ENCODE data around the gene STIP1.
A peak's percentile ranks its signal among the peaks of the same experiment; 100 is the strongest.

STIP1 gene

DNA sequence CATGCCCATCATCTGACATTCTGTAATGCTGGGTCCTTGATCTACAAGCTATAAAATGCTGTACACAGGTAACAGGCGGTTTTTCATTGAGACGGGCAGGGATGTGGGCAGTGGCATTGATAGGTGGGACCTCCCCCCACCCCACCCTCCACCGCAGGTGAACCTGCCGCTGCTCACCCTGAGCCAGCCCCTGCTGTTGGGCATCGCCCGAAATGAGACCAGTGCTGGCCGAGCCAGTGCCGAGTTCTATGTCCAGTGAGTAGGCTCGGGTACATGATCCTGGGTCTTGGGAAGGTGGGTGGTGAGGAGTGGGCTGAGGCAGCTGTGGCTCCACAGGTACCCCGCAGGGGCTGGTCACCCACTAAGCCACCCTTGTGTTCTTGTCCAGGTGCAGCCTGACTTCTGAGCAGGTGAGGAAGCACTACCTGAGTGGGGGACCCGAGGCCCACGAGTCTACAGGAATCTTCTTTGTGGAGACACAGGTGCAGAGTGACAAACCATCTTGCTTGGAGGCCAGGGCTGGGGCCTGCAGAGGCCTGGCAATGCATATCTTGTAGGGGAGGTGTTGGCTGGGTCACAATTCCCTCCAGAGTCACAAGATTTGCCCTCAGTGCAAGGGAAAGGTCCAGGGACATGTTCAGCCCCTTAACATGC, 43.2 kb downstream of the STIP1 start:
- Histone ChIP-seq H3K27ac (ENCODE audit: insufficient read depth, low read length, poor library complexity, severe bottlenecking) (peak overlapping the region; percentile 85), H3K9me3 (ENCODE audit: control insufficient read depth, low read length) (no peaks in the 10 kb centered on the region), H3K4me1 (ENCODE audit: control insufficient read depth, insufficient read depth, low read length, poor library complexity, severe bottlenecking) (peaks cover 50% of the 10 kb centered on the region), H3K36me3 (ENCODE audit: control insufficient read depth, insufficient read depth, low read length) (no peaks in the 10 kb centered on the region), H3K4me3 (ENCODE audit: insufficient read depth, low read depth, low read length, poor library complexity, severe bottlenecking) (no peak overlapping the region), H3K27me3 (replicated peaks; ENCODE audit: control insufficient read depth, insufficient read depth, low read length, poor library complexity, severe bottlenecking) (no peaks in the 10 kb centered on the region)
- DNase-seq = no peak

- no peaks in the 10 kb centered on the region for H3K36me3 ChIP-seq (ENCODE audit: control insufficient read depth, insufficient read depth, low read length)
- peaks cover 50% of the 10 kb centered on the region for H3K4me1 ChIP-seq (ENCODE audit: control insufficient read depth, insufficient read depth, low read length, poor library complexity, severe bottlenecking)
- peak overlapping the region; percentile 85 for H3K27ac ChIP-seq (ENCODE audit: insufficient read depth, low read length, poor library complexity, severe bottlenecking)
- H3K4me3 ChIP-seq (ENCODE audit: insufficient read depth, low read depth, low read length, poor library complexity, severe bottlenecking) = peak overlapping the region; percentile 83
- no peaks in the 10 kb centered on the region for H3K27me3 ChIP-seq (replicated peaks; ENCODE audit: control insufficient read depth, insufficient read depth, low read length, poor library complexity, severe bottlenecking)
- no peak for DNase-seq
- no peaks in the 10 kb centered on the region for H3K9me3 ChIP-seq (ENCODE audit: control insufficient read depth, low read length)
These were observed 43.8 kb downstream of the STIP1 start for GRCh38 chr11:64229744-64230170.

DNA sequence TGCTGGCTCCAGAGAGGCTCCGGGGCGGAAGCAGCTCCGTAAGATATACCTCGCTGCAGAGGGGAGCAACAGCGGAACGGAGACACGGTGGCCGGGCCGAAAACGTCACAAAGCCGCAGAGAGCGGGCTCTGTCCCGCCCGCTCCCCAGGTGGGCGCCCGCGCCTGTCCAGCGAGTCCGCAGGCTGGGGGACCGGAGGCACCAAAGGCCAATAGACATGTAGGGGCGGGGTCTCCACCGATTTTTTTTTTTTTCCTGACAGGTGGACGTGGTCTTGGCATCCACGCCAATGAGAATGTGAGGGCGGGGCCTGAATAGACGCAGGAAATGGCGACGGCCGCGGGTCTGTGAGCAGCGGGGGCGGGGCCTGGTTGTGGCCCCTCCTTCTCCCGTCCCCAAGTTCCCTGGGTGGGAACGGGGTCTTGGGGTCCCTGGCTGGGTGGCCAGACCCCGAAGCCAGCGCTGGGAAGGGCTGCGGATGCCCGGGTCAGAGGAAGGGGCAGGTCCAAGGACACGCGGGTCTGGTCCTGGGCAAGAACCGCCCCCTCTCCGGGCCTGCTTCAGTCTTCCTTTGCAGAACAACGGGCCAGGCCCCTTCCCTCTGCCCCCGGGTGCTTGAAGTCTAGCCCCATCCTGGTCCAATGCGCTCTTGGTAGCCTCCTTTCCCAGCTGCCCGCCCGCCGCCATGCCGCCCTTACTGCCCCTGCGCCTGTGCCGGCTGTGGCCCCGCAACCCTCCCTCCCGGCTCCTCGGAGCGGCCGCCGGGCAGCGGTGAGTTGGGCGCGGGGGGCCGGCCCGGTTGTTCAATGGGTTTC, 44.4 kb downstream of the STIP1 start, which contains the start of gene DNAJC4:
DNAJC4 (plus strand) TSS at position 378 of the 814 bp plus-strand sequence; CDS start at position 685, 307 bp downstream.
- peak; percentile 77 to 85 (median 80) for DNase-seq

DNA sequence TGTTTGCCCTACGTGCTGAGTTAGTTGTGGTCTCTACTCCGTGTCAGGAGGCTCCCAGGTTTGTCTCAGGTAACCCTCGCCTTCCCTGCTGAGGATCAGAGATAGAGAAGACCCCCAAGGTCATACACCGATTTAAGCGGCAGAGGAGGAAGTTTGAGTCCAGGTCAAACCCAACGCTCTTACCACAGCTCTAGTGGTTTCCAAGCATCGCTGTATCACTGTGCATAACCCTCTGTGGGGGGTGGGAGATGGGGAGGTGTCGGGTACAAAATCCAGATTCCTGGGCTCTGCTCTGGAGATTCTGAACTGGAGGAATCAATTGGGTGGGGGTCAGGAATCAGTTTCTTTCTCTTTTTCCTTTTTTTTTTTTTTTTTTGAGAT, 45.0 kb downstream of the STIP1 start:
- Histone ChIP-seq H3K27ac (ENCODE audit: insufficient read depth, low read length, poor library complexity, severe bottlenecking) (peak overlapping the region; percentile 85), H3K27me3 (replicated peaks; ENCODE audit: control insufficient read depth, insufficient read depth, low read length, poor library complexity, severe bottlenecking) (no peaks in the 10 kb centered on the region), H3K4me1 (ENCODE audit: control insufficient read depth, insufficient read depth, low read length, poor library complexity, severe bottlenecking) (peaks cover 49% of the 10 kb centered on the region), H3K36me3 (ENCODE audit: control insufficient read depth, insufficient read depth, low read length) (no peaks in the 10 kb centered on the region), H3K4me3 (ENCODE audit: insufficient read depth, low read depth, low read length, poor library complexity, severe bottlenecking) (peak overlapping the region; percentile 83), H3K9me3 (ENCODE audit: control insufficient read depth, low read length) (no peaks in the 10 kb centered on the region)
- no peak for DNase-seq

More for the DNA sequence above, 44.4 kb downstream of the STIP1 start, which contains the start of gene DNAJC4:
- H3K27me3 ChIP-seq (replicated peaks; ENCODE audit: control insufficient read depth, insufficient read depth, low read length, poor library complexity, severe bottlenecking) = no peaks in the 10 kb centered on the region
- H3K9me3 ChIP-seq (ENCODE audit: control insufficient read depth, low read length) = no peaks in the 10 kb centered on the region
- peaks cover 49% of the 10 kb centered on the region for H3K4me1 ChIP-seq (ENCODE audit: control insufficient read depth, insufficient read depth, low read length, poor library complexity, severe bottlenecking)
- H3K4me3 ChIP-seq (ENCODE audit: insufficient read depth, low read depth, low read length, poor library complexity, severe bottlenecking) = peak within 1 kb of the TSS; percentile 83
- peak within 1 kb of the TSS; percentile 85 for H3K27ac ChIP-seq (ENCODE audit: insufficient read depth, low read length, poor library complexity, severe bottlenecking)
- H3K36me3 ChIP-seq (ENCODE audit: control insufficient read depth, insufficient read depth, low read length) = no peaks in the 10 kb centered on the region

GRCh38 chr11:64231546-64231945, 45.6 kb downstream of the STIP1 start:
- peaks cover 45% of the 10 kb centered on the region for H3K4me1 ChIP-seq (ENCODE audit: control insufficient read depth, insufficient read depth, low read length, poor library complexity, severe bottlenecking)
- no peaks in the 10 kb centered on the region for H3K36me3 ChIP-seq (ENCODE audit: control insufficient read depth, insufficient read depth, low read length)
- no peaks in the 10 kb centered on the region for H3K27me3 ChIP-seq (replicated peaks; ENCODE audit: control insufficient read depth, insufficient read depth, low read length, poor library complexity, severe bottlenecking)
- H3K4me3 ChIP-seq (ENCODE audit: insufficient read depth, low read depth, low read length, poor library complexity, severe bottlenecking) = no peak overlapping the region
- no peaks in the 10 kb centered on the region for H3K9me3 ChIP-seq (ENCODE audit: control insufficient read depth, low read length)
- no peak overlapping the region for H3K27ac ChIP-seq (ENCODE audit: insufficient read depth, low read length, poor library complexity, severe bottlenecking)
- no peak for DNase-seq

DNA sequence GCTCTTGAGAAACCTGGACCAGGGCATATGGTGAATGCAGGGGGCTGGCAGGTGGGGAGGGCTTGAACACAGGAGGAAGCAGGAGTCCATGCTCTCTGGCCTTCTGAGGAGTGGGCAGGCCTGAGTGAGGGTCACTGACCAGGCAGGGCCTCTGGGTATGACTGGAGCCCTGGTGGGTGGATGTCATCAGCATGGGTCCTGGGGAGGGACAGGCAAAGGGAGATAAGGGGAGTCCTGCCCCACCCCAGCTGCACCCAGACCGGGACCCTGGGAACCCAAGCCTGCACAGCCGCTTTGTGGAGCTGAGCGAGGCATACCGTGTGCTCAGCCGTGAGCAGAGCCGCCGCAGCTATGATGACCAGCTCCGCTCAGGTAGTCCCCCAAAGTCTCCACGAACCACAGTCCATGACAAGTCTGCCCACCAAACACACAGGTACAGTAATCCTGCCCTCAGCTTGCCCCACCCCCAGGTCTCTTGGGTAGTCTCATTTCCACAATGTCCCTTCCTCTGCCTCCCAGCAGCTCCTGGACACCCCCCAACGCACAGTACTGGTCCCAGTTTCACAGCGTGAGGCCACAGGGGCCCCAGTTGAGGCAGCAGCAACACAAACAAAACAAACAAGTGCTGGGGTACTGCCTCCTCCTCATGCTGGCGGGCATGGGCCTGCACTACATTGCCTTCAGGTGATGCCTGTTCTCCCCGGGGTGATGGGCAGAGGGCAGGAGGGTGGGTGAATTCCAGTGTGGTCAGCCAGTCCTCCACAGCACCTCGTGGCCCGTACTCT, 46.4 kb downstream of the STIP1 start:
- Histone ChIP-seq H3K9me3 (ENCODE audit: control insufficient read depth, low read length) (no peaks in the 10 kb centered on the region), H3K4me1 (ENCODE audit: control insufficient read depth, insufficient read depth, low read length, poor library complexity, severe bottlenecking) (peaks cover 36% of the 10 kb centered on the region), H3K27me3 (replicated peaks; ENCODE audit: control insufficient read depth, insufficient read depth, low read length, poor library complexity, severe bottlenecking) (no peaks in the 10 kb centered on the region), H3K4me3 (ENCODE audit: insufficient read depth, low read depth, low read length, poor library complexity, severe bottlenecking) (no peak overlapping the region), H3K27ac (ENCODE audit: insufficient read depth, low read length, poor library complexity, severe bottlenecking) (no peak overlapping the region), H3K36me3 (ENCODE audit: control insufficient read depth, insufficient read depth, low read length) (no peaks in the 10 kb centered on the region)
- DNase-seq = no peak

DNA sequence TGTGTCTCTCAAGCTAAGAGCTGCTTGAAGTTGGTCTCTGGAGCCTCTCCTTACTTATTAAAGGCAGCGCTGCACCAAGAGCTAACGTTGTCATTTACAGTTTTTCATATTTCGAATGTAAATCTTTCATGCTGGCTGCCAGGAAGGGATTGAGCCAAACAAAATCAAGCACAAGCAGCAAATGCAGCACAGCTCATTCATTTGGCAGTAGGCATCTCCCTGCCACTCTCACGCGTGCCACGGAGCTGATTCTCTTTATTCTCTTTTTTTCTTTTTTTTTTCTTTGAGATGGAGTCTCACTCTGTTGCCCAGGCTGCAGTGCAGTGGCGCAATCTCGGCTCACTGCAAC, 47.0 kb downstream of the STIP1 start:
- H3K4me3 ChIP-seq (ENCODE audit: insufficient read depth, low read depth, low read length, poor library complexity, severe bottlenecking) = no peak overlapping the region
- no peaks in the 10 kb centered on the region for H3K9me3 ChIP-seq (ENCODE audit: control insufficient read depth, low read length)
- H3K27me3 ChIP-seq (replicated peaks; ENCODE audit: control insufficient read depth, insufficient read depth, low read length, poor library complexity, severe bottlenecking) = no peaks in the 10 kb centered on the region
- H3K4me1 ChIP-seq (ENCODE audit: control insufficient read depth, insufficient read depth, low read length, poor library complexity, severe bottlenecking) = peaks cover 34% of the 10 kb centered on the region
- no peak for DNase-seq
- no peak overlapping the region for H3K27ac ChIP-seq (ENCODE audit: insufficient read depth, low read length, poor library complexity, severe bottlenecking)
- H3K36me3 ChIP-seq (ENCODE audit: control insufficient read depth, insufficient read depth, low read length) = no peaks in the 10 kb centered on the region

DNA sequence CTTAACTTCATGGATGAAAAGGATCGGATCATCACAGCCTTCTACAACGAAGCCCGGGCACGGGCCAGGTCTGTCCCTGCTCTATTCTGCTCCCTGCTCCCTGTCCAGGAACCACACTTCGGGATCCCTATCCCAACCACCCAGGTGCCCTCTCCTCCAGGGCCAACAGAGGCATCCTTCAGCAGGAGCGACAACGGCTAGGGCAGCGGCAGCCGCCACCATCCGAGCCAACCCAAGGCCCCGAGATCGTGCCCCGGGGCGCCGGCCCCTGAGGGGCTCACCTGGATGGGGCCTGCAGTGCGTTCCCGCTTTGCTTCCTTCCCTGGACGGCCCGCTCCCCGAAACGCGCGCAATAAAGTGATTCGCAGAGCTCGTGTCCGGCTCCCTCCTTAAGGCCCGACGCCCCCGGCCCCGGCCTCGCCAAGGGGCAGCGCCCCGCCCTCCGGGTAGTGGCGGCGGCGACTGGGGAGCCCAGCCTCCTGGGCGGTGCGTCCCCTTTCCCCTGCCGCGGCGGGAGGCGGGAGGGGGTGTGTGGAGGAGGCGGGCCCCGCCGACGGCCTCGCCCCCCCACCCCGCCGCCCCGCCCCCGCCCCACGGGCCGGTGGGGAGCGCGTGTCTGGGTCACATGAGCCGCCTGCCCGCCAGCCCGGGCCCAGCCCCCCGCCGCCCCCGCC, 48.1 kb downstream of the STIP1 start, which contains the start of gene VEGFB:
VEGFB (plus strand) TSS at position 672 of the 674 bp plus-strand sequence. CDS start 250 bp downstream, outside the sequence.
- H3K4me1 ChIP-seq (ENCODE audit: control insufficient read depth, insufficient read depth, low read length, poor library complexity, severe bottlenecking) = peaks cover 33% of the 10 kb centered on the region
- DNase-seq = peak; percentile 66 to 71 (median 66)
- H3K36me3 ChIP-seq (ENCODE audit: control insufficient read depth, insufficient read depth, low read length) = no peaks in the 10 kb centered on the region

DNA sequence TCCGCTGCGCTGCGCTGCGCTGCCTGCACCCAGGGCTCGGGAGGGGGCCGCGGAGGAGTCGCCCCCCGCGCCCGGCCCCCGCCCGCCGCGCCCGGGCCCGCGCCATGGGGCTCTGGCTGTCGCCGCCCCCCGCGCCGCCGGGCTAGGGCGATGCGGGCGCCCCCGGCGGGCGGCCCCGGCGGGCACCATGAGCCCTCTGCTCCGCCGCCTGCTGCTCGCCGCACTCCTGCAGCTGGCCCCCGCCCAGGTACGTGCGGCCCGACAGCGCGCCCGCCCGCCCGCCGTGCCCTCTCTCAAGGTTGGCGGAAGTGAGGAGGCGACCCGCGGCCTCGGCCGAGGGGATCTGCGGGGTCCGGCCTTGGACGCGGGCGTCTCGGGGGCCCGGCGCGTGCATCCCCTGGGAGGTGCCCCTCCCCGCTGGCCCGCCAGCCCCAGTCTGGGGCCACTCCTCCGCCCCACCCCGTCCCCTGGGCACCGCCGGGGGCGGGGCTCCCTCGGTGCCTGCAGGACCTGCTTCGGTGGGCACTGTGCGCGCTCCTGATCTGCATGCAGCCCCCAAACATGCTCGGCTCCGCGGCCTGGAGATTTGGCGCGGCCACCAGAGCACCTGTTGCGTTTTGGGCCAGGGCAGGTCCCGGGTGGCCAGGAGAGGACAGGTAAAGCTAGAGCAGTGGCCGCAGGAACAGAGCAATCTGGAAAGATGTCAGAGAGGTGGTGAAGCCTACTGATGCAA, 48.8 kb downstream of the STIP1 start:
- Histone ChIP-seq H3K9me3 (ENCODE audit: control insufficient read depth, low read length) (no peaks in the 10 kb centered on the region), H3K27ac (ENCODE audit: insufficient read depth, low read length, poor library complexity, severe bottlenecking) (peak overlapping the region; percentile 60), H3K4me3 (ENCODE audit: insufficient read depth, low read depth, low read length, poor library complexity, severe bottlenecking) (peak overlapping the region; percentile 68), H3K27me3 (replicated peaks; ENCODE audit: control insufficient read depth, insufficient read depth, low read length, poor library complexity, severe bottlenecking) (no peaks in the 10 kb centered on the region), H3K4me1 (ENCODE audit: control insufficient read depth, insufficient read depth, low read length, poor library complexity, severe bottlenecking) (peaks cover 27% of the 10 kb centered on the region), H3K36me3 (ENCODE audit: control insufficient read depth, insufficient read depth, low read length) (no peaks in the 10 kb centered on the region)
- peak; percentile 32 to 44 (median 41) for DNase-seq

More for the DNA sequence above, 48.1 kb downstream of the STIP1 start, which contains the start of gene VEGFB:
- peak within 1 kb of the TSS; percentile 60 for H3K27ac ChIP-seq (ENCODE audit: insufficient read depth, low read length, poor library complexity, severe bottlenecking)
- peak within 1 kb of the TSS; percentile 68 for H3K4me3 ChIP-seq (ENCODE audit: insufficient read depth, low read depth, low read length, poor library complexity, severe bottlenecking)
- no peaks in the 10 kb centered on the region for H3K27me3 ChIP-seq (replicated peaks; ENCODE audit: control insufficient read depth, insufficient read depth, low read length, poor library complexity, severe bottlenecking)
- H3K9me3 ChIP-seq (ENCODE audit: control insufficient read depth, low read length) = no peaks in the 10 kb centered on the region

Data from effector memory CD4-positive, alpha-beta T cell (primary cell).